OCI-LY7 (cell line): ENCODE data around the gene HDAC7. TPM values are rescaled to one million over a fixed set of nuclear protein-coding genes. Genes with fewer than 3 reads are reported as not detected.
A peak's percentile ranks its signal among the peaks of the same experiment; 100 is the strongest.

ENCODE experiments used
- BruUV-seq: library from RNA; stranded (reverse); fragments of 400-500 nt; replicated peaks from 2 replicates; lab custom pipeline; 2021; lab: Mats Ljungman, UMichigan
- CTCF ChIA-PET: fragments of 300-600 bp; sonication (Branson Sonifier 250); formaldehyde crosslinking; loops from one replicate; lab custom pipeline; 2022; ENCODE audit warnings: antibody characterized with exemption; ENCODE audit not compliant: unreplicated experiment; lab: Charles Lee
- POLR2A ChIA-PET: fragments of 300-600 bp; sonication (Branson Sonifier 250); formaldehyde crosslinking; loops from one replicate; lab custom pipeline; 2022; ENCODE audit warnings: antibody characterized with exemption; lab: Charles Lee
- DNase-seq: peaks from one replicate; pipeline ENCODE4 v3.0.0-alpha.2; 2015; ENCODE audit warnings: low spot score
- H2AFZ ChIP-seq: fragments of 200-600 bp; sonication (generic), shearing (Covaris generic); 2 replicates; pipeline ENCODE4 v1.6.1; 2014; ENCODE audit warnings: mild to moderate bottlenecking, antibody characterized with exemption, low read length, moderate library complexity
- H3K27ac ChIP-seq: fragments of 200-600 bp; sonication (generic); 2 replicates; pipeline ENCODE4 v1.5.1; 2014; ENCODE audit warnings: mixed run types, low read depth, mild to moderate bottlenecking, moderate library complexity, low read length, inconsistent platforms; ENCODE audit not compliant: poor library complexity, severe bottlenecking
- H3K36me3 ChIP-seq: fragments of 200-600 bp; sonication (generic); 2 replicates; pipeline ENCODE4 v1.6.1; 2014; ENCODE audit warnings: mild to moderate bottlenecking, antibody characterized with exemption, low read length, moderate library complexity, mixed read lengths; ENCODE audit not compliant: insufficient read depth
- H3K4me1 ChIP-seq: fragments of 200-600 bp; sonication (generic); 2 replicates; pipeline ENCODE4 v1.5.1; 2014; ENCODE audit warnings: mild to moderate bottlenecking, low read length; ENCODE audit not compliant: insufficient read depth, poor library complexity, severe bottlenecking
- H3K4me2 ChIP-seq: fragments of 200-600 bp; sonication (generic); 2 replicates; pipeline ENCODE4 v1.6.1; 2014; ENCODE audit warnings: mild to moderate bottlenecking, low read length
- H3K4me3 ChIP-seq: fragments of 200-600 bp; sonication (generic); 2 replicates; pipeline ENCODE4 v1.5.1; 2014; ENCODE audit warnings: mild to moderate bottlenecking, low read depth, low read length; ENCODE audit not compliant: poor library complexity, severe bottlenecking
- H3K79me2 ChIP-seq: fragments of 200-600 bp; sonication (generic); 2 replicates; pipeline ENCODE4 v1.6.1; 2016; ENCODE audit warnings: low read depth, mild to moderate bottlenecking, low read length, moderate library complexity, mixed read lengths; ENCODE audit not compliant: insufficient read depth
- H3K9me2 ChIP-seq: fragments of 200-600 bp; sonication (generic); 2 replicates; pipeline ENCODE4 v1.6.1; 2016; ENCODE audit warnings: mild to moderate bottlenecking, low read length, mixed read lengths; ENCODE audit not compliant: insufficient read depth
- H3K9me3 ChIP-seq: fragments of 200-600 bp; sonication (generic); 2 replicates; pipeline ENCODE4 v1.6.1; 2014; ENCODE audit warnings: mild to moderate bottlenecking, mixed run types, low read length, mixed read lengths
- H4K20me1 ChIP-seq: fragments of 200-600 bp; sonication (generic); 2 replicates; pipeline ENCODE4 v1.6.1; 2014; ENCODE audit warnings: mild to moderate bottlenecking, antibody characterized with exemption, low read length, moderate library complexity, mixed read lengths; ENCODE audit not compliant: insufficient read depth
- CTCF ChIP-seq: fragments of 200-600 bp; sonication (generic); conservative IDR thresholded peaks from 2 replicates; pipeline ENCODE4 v1.5.1; 2014; ENCODE audit warnings: mild to moderate bottlenecking, antibody characterized with exemption, low read length, moderate library complexity, mixed read lengths
- EZH2phosphoT487 ChIP-seq: fragments of 200-600 bp; sonication (generic); IDR thresholded peaks from 2 replicates; pipeline ENCODE4 v1.6.1; 2018; ENCODE audit warnings: low read depth, borderline replicate concordance, mild to moderate bottlenecking, mixed run types, antibody characterized with exemption, low read length, moderate library complexity, mixed read lengths
- intact Hi-C: fragments of 100-400 bp; cut with micrococcal nuclease; formaldehyde crosslinking; loops from one replicate; pipeline ENCODE4 v1.10.0; 2022; ENCODE audit not compliant: unreplicated experiment
- total RNA-seq, 2 experiments: library from RNA; depleted of rRNA in 1 of 2; stranded (reverse); fragments of >200 nt in 1 of 2; shearing (Covaris generic) in 1 of 2; gene quantifications; 2 replicates each; pipeline ENCODE4 v1.2.3, GENCODE V29; 2014 to 2022

HDAC7 gene
- total RNA-seq, 2 experiments from 2014 or later = 45.9 to 131 TPM

- ChIA-PET CTCF (interaction anchor here (1.1 to 5.8 kb wide), 5 partner anchors 18 to 93 kb away, joined by 3 to 74 read pairs (median 4); no protein-coding TSS in a partner anchor), POLR2A (interaction anchor here (0.9 to 1.9 kb wide), 2 partner anchors 13 to 28 kb away, joined by 4 read pairs; partner anchors contain the start of gene SLC48A1)
- Histone ChIP-seq H4K20me1 (no peaks in the 10 kb centered on the region), H3K79me2 (no peaks in the 10 kb centered on the region), H3K9me3 (no peaks in the 10 kb centered on the region), H3K9me2 (no peaks in the 10 kb centered on the region), H3K4me1 (peaks cover 43% of the 10 kb centered on the region), H2AFZ (no peak overlapping the region), H3K4me2 (no peak overlapping the region), H3K36me3 (no peaks in the 10 kb centered on the region), H3K27ac (no peak overlapping the region), H3K4me3 (no peak overlapping the region)
- BruUV-seq = no TSS peak
- TF ChIP-seq CTCF = no peak
- TF ChIP-seq EZH2phosphoT487 = no peak
- no peak for DNase-seq
- intact Hi-C loops = no loop called here
These were observed 74.8 kb downstream of the HDAC7 start for GRCh38 chr12:47744778-47745436.

- no peak overlapping the region for H3K27ac ChIP-seq
- TF ChIP-seq CTCF (peak; percentile 79), EZH2phosphoT487 (no peak)
- H3K9me3 ChIP-seq = no peaks in the 10 kb centered on the region
- no peaks in the 10 kb centered on the region for H3K9me2 ChIP-seq
- H3K79me2 ChIP-seq = no peaks in the 10 kb centered on the region
- peaks cover 47% of the 10 kb centered on the region for H3K4me1 ChIP-seq
- ChIA-PET POLR2A (interaction anchor here (1.0 to 5.4 kb wide), 3 partner anchors 13 to 28 kb away, joined by 3 to 44 read pairs (median 4); partner anchors contain the start of genes RAPGEF3 and SLC48A1), CTCF (interaction anchor here (0.6 to 5.8 kb wide), 7 partner anchors 18 to 94 kb away, joined by 3 to 74 read pairs (median 4); no protein-coding TSS in a partner anchor)
- H3K4me2 ChIP-seq = no peak overlapping the region
- H2AFZ ChIP-seq = no peak overlapping the region
- H3K36me3 ChIP-seq = no peaks in the 10 kb centered on the region
- intact Hi-C loops = no loop called here
- H4K20me1 ChIP-seq = no peaks in the 10 kb centered on the region
- no peak overlapping the region for H3K4me3 ChIP-seq
- BruUV-seq = no TSS peak
- peak; percentile 56 for DNase-seq
These were observed 75.6 kb downstream of the HDAC7 start for GRCh38 chr12:47744005-47744651.
